TTC549 (cell line): ENCODE measurements around the gene TMEM151A.
A peak's percentile ranks its signal among the peaks of the same experiment; 100 is the strongest.
"Not testable (repeated sequence)": the region's sequence is repeated elsewhere in the genome, so short reads cannot be mapped to it uniquely, and the experiment has no call there.

Source experiments
- FAIRE-seq: peaks from 2 replicates; lab custom pipeline; 2012; peaks lifted over from hg19 to GRCh38; lab: Jason Lieb, UNC

Gene TMEM151A

DNA sequence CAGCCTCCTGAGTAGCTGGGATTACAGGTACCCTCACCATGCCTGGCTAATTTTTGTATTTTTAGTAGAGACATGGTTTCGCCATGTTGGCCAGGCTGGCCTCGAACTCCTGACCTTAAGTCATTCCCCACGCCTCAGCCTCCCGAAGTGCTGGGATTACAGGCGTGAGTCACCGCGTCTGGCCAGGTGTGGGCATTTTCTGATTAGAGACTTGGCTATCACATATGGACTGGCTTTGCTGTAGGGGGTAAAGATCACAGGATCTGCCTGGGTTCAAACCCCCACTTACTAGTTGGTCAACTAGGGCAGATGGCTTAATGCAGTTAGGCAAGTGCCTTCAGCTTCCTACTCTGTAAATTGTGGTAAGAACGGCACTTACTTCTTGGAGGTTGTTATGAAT is 18.6 kb downstream of the TMEM151A start:
- no peak for FAIRE-seq

- not testable (repeated sequence) for FAIRE-seq
Measured at GRCh38 chr11:66310803-66311440, 19.2 kb downstream of the TMEM151A start.

DNA sequence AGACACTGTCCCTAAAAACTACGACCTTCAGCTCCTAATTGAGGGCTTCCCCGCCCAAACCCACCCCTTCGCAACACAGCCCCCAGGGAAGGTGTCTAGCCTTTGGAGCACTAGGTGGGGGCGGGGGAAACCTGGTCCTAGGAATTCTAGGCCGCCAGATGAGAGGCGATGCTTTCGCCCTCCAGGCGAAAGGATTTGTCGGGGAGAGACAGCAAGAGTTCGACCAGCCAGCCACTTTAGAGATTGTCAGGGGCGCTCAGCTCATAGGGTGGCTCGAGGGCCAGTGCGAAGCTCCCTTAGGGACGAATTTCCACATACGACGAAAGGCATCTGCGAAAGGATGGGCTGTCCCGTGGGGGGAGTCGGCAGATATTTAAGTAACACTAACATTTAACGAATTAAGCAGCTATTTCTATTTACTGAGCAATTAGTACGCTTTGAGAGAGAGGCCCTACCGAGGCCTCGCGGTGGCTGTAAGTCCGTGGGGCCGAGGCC is 19.8 kb downstream of the TMEM151A start:
- FAIRE-seq: no peak

DNA sequence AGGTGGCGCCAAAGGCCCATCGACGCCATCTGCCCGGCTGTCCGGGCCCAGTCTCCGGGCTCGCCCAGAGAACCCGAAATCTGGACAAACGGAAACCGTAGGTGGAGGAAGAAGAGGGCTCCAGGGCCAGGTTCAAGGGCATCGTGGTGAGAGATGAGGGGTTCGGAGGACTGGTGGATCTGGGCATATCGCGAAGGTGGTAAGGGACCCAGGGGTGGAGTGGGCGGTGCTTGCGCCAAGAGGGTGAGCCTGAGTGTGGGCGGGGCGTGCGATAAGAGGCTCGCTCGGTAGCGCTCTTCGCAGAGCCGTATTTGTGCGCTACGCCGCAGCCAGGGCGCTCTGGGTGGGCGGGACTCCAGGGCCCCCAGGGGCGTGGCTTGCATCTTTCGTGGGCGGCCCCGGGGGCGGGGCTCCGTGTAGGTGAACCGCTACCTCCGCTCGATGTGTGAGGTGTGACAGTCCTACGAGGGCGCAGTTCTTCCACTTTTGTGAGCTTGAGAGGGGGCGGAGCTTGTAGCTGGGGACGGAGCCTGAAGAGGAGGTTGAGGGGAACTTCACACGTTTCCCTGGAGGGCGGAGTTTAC is 20.4 kb downstream of the TMEM151A start:
- FAIRE-seq: no peak

DNA sequence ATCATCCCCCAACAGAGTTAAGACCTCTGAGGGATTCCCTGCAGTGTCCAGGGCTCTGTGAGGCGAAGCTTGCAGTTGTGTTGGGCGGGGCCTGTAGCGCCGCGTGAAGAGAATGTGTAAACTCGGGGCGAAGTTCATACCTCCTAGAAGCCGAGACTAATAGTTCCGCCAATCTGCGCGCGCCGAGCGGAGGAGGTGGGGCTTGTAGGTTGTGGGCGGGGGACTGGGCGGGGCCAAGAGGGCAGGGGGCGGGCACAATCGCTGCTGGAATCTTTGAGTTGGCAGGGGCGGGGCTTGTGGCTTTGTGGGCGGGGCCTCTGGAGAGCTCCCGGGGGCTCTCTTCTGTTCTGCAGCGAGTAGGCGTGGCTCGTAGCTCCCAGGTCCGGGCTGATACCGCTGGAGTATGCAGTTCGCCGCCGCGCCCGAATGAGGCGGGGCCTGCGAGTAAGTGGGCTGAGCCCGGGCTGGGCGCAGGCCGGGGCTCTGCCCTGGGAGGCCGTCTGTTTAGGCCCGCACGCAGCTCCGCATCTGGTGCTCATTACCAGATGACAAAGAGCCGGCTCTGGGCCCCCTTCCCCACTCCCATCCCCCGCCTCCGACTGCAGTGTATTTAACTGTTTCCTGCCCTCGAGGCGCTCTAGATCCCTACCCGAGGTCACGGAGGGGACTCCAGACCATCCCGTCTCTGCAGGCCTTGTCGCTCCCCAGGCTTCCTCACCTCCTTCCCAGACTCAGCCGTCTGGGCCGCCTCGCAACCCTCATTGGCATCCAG is 21.0 kb downstream of the TMEM151A start:
- peak; percentile 82 for FAIRE-seq

- FAIRE-seq: no peak
Measured at GRCh38 chr11:66313321-66314185, 21.9 kb downstream of the TMEM151A start.

GRCh38 chr11:66314186-66314501 is 22.4 kb downstream of the TMEM151A start:
- FAIRE-seq: no peak

- FAIRE-seq: no peak
Measured at GRCh38 chr11:66314561-66315497, 23.1 kb downstream of the TMEM151A start.

- FAIRE-seq: no peak
Measured at GRCh38 chr11:66315498-66315885, 23.8 kb downstream of the TMEM151A start.

GRCh38 chr11:66315921-66316811 is 24.5 kb downstream of the TMEM151A start:
- no peak for FAIRE-seq

- no peak for FAIRE-seq
Measured at GRCh38 chr11:66316849-66317251, 25.2 kb downstream of the TMEM151A start, which contains the start of gene CD248. TSS of gene CD248 (minus strand) at chr11:66317044. CDS start at chr11:66317027, 17 bp downstream.

- no peak for FAIRE-seq
Measured at GRCh38 chr11:66317322-66317722, 25.6 kb downstream of the TMEM151A start.

DNA sequence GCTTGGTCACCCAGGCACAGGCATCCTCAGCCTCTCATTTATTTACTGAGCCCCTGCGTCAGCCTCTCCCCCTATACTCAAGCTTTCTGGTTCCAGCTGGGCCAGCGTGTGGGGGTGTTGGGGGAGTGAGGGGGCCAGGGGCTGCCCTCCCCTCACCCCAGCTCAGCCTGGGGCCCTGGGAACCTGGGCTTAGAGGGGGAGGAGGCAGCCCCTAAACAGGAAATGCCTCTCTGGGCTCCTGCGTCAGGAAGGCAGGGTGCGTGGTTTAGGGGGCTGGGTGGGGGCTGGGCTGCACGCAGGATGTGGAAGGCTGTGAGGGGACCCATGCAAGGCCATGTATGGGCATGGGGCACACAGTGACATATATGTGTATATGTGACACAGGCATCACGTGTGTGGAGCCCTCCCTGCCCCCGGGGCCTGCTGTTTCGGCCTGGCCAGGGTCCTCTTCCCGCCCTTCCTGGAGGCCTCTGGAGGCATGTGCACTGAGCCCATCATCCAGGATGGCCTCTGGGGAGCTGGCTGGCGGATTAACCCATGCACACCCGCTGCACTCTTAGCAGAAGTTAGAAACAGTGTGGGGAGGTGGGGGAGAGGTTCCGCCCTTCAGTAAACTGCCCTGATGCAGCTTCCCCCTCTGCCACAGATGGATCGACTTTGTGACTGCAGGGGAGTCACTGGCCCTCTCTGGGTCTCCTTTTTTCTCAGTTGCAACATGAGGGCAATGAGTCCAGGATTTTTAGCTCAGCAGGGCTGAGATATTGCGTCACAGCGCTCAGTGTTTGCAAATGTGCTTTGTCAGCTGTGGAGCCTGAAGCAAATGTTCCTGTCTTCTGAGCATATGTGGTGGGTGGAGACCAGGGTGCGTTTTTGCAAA is 26.3 kb downstream of the TMEM151A start:
- FAIRE-seq: no peak

GRCh38 chr11:66318600-66318970 is 26.9 kb downstream of the TMEM151A start:
- no peak for FAIRE-seq

DNA sequence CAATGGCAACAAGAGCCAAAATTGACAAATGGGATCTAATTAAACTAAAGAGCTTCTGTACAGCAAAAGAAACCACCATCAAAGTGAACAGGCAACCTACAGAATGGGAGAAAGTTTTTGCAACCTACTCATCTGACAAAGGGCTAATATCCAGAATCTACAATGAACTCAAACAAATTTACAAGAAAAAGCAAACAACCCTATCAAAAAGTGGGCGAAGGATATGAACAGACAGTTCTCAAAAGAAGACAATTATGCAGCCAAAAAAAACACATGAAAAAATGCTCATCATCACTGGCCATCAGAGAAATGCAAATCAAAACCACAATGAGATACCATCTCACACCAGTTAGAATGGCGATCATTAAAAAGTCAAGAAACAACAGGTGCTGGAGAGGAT is 28.6 kb downstream of the TMEM151A start:
- FAIRE-seq: not testable (repeated sequence)

DNA sequence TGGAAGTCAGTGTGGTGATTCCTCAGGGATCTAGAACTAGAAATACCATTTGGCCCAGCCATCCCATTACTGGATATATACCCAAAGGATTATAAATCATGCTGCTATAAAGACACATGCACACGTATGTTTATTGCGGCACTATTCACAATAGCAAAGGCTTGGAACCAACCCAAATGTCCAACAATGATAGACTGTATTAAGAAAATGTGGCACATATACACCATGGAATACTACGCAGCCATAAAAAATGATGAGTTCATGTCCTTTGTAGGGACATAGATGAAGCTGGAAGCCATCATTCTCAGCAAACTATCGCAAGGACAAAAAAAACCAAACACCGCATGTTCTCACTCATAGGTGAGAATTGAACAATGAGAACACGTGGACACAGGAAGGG is 29.1 kb downstream of the TMEM151A start:
- not testable (repeated sequence) for FAIRE-seq

DNA sequence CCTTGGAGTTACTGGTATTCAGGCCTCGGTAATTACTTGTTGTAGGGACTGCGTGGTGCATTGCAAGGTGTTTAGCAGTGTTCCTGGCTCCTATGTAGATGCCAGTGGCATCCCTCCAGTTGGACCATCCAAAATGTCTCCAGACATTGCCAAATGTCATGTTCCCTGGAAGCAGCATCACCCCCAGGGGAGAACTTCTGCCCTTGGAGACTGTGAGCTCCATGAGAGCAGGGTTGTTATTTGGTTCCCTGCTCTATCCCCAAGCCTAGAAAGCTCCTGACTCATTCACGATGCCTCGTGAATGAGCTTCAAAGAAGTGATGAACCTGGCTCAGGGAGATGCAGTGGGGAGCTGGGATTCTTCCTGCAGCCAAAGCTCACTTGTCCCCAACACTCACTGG is 29.9 kb downstream of the TMEM151A start:
- no peak for FAIRE-seq

- no peak for FAIRE-seq
Measured at GRCh38 chr11:66322732-66323427, 31.2 kb downstream of the TMEM151A start.

DNA sequence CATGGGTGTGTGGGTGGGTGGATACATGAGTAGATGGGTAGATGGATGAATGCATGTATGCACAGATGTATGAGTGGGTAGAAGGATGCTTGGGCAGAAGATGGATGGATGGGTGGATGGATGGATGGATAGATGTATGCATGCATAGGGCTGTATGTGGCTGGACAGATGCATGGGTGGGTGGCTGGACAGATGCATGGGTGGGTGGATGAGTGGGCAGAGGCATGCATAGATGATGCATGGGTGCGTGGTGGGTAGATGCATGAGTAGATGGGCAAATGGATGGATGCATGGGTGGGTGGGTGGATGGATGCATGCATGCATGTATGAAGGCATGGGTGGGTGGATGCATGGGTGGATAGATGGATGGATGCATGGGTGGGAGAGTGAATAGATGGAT is 32.0 kb downstream of the TMEM151A start:
- no peak for FAIRE-seq
